ENCODE data around the gene PHF2. TPM values are rescaled to one million over a fixed set of nuclear protein-coding genes. Genes with fewer than 3 reads are reported as not detected.

Gene PHF2
- total and polyA plus RNA-seq, 2 of the 8 experiments (the other 6 are each of a cell fraction or from before 2014, with no cell fraction given) = 3.4 to 9.4 TPM

DNA sequence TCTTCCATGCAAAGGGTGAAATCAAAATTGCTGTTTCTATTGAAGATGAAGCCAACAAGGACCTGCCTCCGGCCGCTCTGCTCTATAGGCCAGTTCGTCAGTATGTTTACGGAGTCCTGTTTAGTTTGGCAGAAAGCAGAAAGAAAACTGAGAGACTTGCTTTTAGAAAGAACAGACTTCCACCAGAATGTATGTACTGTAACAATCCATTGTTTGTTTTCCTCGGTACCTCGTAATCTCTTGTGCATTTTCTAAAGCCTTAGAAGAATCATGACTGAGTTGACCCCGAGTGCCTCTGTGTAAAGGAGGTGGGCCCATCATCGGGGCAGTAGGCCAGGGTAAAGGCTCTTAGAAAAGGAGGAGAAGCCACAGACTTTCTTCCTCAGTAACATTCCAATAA, 44.2 kb upstream of the PHF2 start:
- Histone ChIP-seq H2BK5ac (ENCODE audit: low read depth, low read length) (no peak overlapping the region), H4K8ac (ENCODE audit: extremely low read depth, insufficient read depth, low read length) (no peak overlapping the region; the same call in 1 of the 2 replicates), H3K23ac (ENCODE audit: insufficient read length) (no peak overlapping the region), H3K4me3 (ENCODE audit: extremely low read depth in 1 of 4, insufficient read depth in 2 of 4, low read depth in 3 of 4, low read length in 4 of 4) (no peak overlapping the region), H3K56ac (replicated peaks; ENCODE audit: insufficient read length, low read depth, low read length) (no peak overlapping the region), H2BK12ac (ENCODE audit: low read depth, low read length) (no peak overlapping the region), H2BK15ac (ENCODE audit: low read length) (no peak overlapping the region), H3K4me1 (replicated peaks in 1 of 4; ENCODE audit: control insufficient read depth in 3 of 4, insufficient read depth in 4 of 4, low read length in 3 of 4) (no peaks in the 10 kb centered on the region), H3K9ac (replicated peaks in 1 of 4; ENCODE audit: extremely low read depth in 1 of 4, low read depth in 3 of 4, low read length in 3 of 4) (no peak overlapping the region), H4K20me1 (replicated peaks in 1 of 2; ENCODE audit: control insufficient read depth in 1 of 2, insufficient read depth in 2 of 2, low read length in 2 of 2) (peaks cover 3 to 5% of the 10 kb centered on the region in 2 experiments), H3K18ac (ENCODE audit: extremely low read depth, low read length) (no peak overlapping the region), H3K14ac (ENCODE audit: insufficient read length) (no peak overlapping the region), H3K27me3 (replicated peaks in 1 of 4; ENCODE audit: control insufficient read depth in 3 of 4, extremely low read depth in 1 of 4, insufficient read depth in 3 of 4, low read length in 3 of 4) (no peaks in the 10 kb centered on the region), H3K79me1 (ENCODE audit: low read depth, low read length) (peaks cover 3% of the 10 kb centered on the region; the same call in 1 of the 2 replicates), H3K79me2 (ENCODE audit: control insufficient read depth in 1 of 2, insufficient read depth in 2 of 2, low read length in 2 of 2) (no peaks in the 10 kb centered on the region; a peak in 1 of 4 replicates), H2BK120ac (replicated peaks; ENCODE audit: low read depth, low read length) (no peak overlapping the region), H4K91ac (replicated peaks; ENCODE audit: insufficient read length, low read length) (no peak overlapping the region), H2AK5ac (ENCODE audit: low read depth, low read length) (no peak overlapping the region), H3K36me3 (ENCODE audit: control insufficient read depth in 2 of 4, insufficient read depth in 4 of 4, low read length in 3 of 4) (peaks cover 0 to 40% (median 11%) of the 10 kb centered on the region in 4 experiments; a peak in 6 of 8 replicates), H2AFZ (ENCODE audit: low read length) (no peak overlapping the region), H2BK20ac (ENCODE audit: low read length) (no peak overlapping the region), H3K23me2 (ENCODE audit: low read depth, low read length) (no peaks in the 10 kb centered on the region), H3K4me2 (ENCODE audit: insufficient read depth in 1 of 2, low read depth in 2 of 2, low read length in 2 of 2) (no peak overlapping the region), H3K4ac (replicated peaks; ENCODE audit: insufficient read length, low read depth, low read length) (no peak overlapping the region), H3K27ac (ENCODE audit: low read depth, low read length) (no peak overlapping the region), H3K9me3 (ENCODE audit: insufficient read depth in 2 of 2, low read depth in 1 of 2, low read length in 1 of 2) (no peaks in the 10 kb centered on the region), H4K5ac (ENCODE audit: insufficient read length, low read depth, low read length) (no peak overlapping the region)
- no peak for FAIRE-seq
- WGBS, 2 experiments (ENCODE audit: extremely low coverage in 1 of 2, insufficient coverage in 1 of 2, insufficient read length in 1 of 2, insufficient replicate concordance in 2 of 2, low coverage in 1 of 2, low lambda C conversion rate in 2 of 2, missing lambda C conversion rate in 1 of 2) = 96% methylated on average over 8 of the region's 8 CpGs; no CpG with 5 or more reads in 1 of the 2 experiments
- DNase-seq (ENCODE audit: low read depth in 1 of 2, low spot score in 2 of 2) = no peak
- CTCF ChIA-PET (ENCODE audit: partially characterized antibody) = no interaction called here
- TF ChIP-seq SAP30 (IDR thresholded peaks at IDR 0.05; ENCODE audit: insufficient read depth, insufficient replicate concordance, low read length) (no peak), ZNF274 (IDR thresholded peaks at IDR 0.05; ENCODE audit: borderline replicate concordance, extremely low read depth, low read length) (no peak), POLR2A (IDR thresholded peaks at IDR 0.05; ENCODE audit: control extremely low read depth in 1 of 2, low read depth in 2 of 2, low read length in 2 of 2) (no peak)
- POLR2A ChIA-PET (ENCODE audit: partially characterized antibody) = no interaction called here

All from H1 (cell line).